GM18873 (cell line): ENCODE results near the gene COASY.

Experiments
- ATAC-seq: cut with Tn5 transposase; IDR thresholded peaks from one replicate; pipeline ENCODE4 v1.9.1; 2021; ENCODE audit warnings: mild to moderate bottlenecking, moderate library complexity, moderate number of reproducible peaks; ENCODE audit not compliant: unreplicated experiment, low FRiP score

The COASY gene

GRCh38 chr17:42561897-42562387 is at the start of gene COASY:
Gene COASY, plus strand, starts transcription at chr17:42562148. Its CDS starts 475 bp downstream, at chr17:42562623.
- ATAC-seq: no peak

DNA sequence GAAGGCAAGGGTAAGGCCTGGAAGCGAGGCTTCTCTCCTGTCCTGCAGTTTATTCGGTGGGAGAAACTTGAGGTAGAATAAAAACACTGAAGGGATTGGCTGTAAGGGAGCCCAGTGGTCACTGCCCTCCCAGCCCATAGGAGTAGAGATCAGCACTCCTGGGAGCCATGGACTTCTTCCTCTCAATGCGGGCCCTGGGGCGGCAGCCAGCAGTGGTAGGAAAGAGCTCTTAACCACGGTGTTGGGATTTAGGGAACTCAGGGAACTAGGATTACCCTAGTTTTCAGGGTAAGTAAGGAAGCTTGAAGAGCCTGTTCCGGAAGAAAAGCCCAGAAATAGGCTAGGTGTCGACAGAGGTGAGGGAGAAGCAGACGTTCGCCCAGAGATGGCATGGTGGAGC is 49.7 kb upstream of the COASY start:
- no peak for ATAC-seq

DNA sequence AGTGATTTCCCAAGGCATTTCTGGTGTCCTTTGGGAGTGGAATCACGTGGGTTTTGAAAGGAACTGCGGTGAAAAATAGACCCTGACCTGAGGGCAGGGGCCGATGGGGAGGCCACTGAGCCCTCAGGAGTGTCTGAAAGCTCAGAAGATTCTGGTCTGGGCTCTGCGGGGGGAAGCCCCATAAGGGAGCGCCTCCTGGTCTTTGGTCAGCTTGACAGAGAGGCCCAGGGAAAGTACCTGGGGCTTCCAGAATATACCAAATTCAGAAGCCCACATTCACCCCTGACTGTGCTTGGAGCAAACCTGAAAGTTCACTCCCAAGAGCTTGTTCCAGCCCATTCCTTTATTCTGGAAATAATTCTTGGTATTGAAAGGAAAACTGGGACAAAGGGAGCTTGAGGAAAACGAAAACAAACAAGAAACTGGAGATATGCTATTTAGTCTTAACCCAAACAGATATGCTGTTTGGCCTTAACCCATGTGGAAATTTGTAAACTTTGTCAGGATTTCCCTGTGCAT is 49.2 kb upstream of the COASY start:
- ATAC-seq: no peak

DNA sequence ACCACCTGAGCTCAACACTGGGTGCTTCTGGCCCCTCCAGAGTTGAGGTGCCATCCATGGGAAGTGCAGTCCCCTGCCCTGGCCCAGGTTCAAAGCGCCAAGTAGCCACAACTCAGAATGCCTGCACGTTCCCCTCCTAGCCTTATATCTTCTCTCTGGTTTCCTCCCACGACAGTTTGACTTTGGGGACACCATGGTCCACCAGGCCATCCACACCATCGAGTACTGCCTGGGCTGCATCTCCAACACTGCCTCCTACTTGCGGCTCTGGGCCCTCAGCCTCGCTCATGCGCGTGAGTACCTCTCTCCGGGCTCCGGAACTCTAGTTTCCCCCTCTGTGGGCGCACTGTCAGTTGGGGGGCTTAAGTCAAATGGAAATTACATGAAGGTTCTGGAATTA is 48.3 kb upstream of the COASY start:
- no peak for ATAC-seq

- no peak for ATAC-seq
Measured at GRCh38 chr17:42514279-42514678, 47.7 kb upstream of the COASY start.

DNA sequence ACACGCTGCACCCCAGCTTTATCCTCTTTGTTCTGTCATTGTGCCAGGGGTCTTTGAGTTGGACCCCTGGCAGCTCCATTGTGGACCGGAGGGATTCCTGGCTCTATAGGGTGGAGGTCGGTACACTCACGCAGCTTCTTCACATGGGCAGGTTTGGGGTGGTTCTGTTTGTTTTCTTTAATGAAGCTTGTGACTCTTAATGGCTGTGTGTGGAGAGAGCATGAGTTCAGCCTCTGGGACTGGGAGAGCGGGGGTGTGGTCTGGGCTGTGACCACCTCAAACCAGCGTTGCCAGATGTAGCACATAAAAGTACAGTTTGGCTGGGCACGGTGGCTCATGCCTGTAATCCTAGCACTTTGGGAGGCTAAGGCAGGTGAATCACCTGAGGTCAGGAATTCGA is 47.1 kb upstream of the COASY start:
- no peak for ATAC-seq

DNA sequence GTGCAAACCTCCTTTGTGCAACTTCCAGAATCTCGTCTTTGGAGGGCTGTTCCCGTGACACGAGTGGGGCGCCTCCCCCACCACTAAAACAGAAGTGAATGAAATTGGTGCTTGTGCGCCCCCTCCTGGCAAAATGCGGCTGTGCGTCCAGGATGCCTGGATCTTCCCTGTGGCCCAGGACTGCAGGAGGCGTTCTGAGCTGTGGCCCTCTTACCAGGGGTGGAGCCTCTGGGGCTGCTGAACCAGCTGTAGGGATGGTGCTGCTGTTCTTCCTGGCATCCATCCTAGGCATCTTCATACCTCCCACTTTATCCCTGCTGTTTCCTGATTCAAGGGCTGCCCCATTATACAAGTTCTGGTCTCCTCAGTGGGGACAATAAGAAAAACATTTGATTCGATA is 44.4 kb upstream of the COASY start:
- no peak for ATAC-seq

GRCh38 chr17:42518046-42518754 is 43.7 kb upstream of the COASY start:
- ATAC-seq: no peak

- ATAC-seq: no peak
Measured at GRCh38 chr17:42518755-42519545, 43.0 kb upstream of the COASY start.

DNA sequence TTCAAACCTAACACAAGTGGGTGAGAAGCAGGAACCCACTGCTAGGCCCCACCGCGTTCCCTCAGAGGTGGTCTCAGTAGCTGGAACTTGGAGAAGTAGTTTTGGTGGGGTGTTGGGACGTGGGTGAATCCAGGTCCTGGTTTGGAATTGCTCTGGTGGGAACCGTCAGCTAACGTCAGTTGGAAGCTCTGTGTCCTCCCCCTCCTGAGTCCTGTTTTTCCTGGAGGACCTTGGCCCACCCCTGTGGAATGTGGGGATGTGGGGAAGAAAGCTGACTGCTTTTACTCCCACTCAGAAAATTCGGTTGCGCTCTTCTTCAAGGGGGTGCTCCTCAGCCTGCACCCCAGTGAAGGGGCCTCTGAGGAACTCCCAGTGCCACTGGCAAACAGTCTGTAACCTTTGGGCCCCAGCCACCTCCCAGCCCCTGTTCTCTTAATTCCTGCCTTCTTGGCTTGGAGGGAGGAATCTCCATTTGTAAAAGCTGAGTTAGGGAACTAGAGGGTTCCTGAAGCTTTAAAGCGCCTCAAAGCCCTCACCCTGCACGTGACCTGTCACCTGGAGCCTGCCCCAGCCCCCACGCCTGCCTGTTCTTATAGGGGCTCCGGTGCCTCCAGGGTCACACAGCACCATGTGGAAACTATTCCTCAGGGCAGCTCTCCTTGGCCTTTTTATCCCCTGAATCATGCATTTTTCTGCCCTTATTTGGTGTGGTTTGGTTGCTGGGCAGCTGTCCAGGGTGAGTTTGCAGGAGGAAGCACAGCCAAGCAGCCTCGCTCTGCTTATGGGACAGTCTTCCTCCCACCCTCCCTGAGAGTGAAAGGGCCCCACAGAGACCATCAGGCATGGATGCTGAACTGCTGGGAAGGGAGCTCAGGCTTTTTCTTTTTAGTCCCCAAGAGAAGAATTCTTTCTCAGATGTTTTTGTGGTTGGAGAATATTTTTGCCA is 42.1 kb upstream of the COASY start:
- no peak for ATAC-seq

DNA sequence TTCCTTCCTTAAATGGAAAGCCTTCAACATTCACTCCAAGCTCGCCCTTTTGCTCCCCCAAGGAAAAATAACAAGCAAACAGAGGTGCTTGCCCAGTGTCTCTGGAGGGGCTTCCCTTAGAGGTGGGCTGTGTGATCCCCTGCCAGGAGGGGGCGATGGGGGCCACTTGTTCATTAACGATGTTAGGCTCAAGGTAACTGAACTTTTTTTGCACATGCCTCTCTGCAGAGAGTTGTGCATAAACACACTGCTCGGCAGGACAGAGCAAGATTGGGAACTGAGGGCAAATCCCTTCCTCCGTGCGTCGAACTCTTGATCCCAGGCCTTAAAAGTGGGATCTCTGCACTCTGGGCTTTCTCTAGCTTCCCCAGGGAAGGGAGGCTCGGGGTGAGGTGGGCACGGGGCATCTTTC is 41.4 kb upstream of the COASY start:
- no peak for ATAC-seq

DNA sequence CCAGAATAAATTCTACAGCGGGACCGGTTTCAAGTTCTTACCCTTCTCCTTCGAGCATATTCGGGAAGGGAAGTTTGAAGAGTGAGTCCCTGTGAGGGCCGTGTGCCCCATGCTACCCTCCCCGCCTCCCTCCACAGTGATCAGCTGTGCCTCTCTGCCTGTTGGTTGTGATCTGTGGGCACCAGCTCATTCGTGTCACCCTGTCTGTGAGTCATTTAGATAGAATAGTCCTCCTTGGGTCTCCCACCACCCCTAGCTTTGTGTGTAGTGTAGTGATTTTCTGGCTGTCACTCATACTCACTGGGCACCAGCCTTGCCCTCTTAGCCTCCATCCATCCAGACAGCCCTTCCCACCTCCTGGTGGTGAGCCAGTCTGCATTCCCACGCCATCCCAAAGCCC is 40.9 kb upstream of the COASY start:
- ATAC-seq: no peak

GRCh38 chr17:42521666-42522262 is 40.2 kb upstream of the COASY start:
- ATAC-seq: no peak

DNA sequence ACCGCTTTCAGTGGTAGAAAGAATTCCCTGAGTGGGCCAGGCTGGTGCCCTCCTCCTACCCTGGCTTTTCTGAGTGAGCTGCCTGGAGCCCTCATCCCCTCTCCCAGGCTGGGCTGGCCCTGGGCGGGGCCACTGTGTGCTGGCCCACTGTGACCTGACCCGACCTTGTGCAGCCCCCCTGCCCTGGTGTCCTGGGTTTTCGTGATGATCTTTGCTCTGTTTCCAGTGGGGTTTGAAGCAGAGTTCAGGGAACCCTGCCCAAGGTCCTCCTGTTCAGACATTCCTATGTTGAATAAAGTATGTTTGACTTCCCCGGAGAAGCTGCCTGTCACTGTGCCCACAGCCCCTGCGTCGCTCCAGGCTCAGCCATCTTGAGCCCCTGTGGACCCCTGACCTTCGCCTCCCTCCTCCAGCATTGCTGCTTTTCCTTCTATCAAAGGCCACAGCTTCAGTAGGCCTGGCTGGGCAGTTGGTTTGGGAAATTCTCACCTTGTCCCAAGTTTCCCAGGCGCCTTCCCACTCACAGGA is 39.6 kb upstream of the COASY start:
- ATAC-seq: no peak

GRCh38 chr17:42522798-42523278 is 39.1 kb upstream of the COASY start:
- no peak for ATAC-seq

DNA sequence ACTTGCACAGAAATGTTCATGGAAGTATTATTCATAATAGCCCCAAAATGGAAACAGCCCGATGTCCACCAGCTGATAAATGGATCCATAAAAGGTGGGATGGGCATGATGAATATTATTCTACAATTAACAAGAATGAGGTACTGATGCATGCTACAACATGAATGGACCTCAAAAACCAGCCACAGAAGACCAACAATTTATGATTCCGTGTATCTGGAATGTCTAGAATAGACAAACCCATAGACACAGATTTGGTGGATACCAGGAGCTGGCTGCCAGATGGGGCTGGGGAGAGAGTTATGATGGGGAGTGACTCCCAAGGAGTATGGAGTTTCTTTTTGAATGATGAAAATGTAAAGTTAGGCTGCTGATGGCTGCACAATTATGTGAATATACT is 36.7 kb upstream of the COASY start:
- no peak for ATAC-seq

DNA sequence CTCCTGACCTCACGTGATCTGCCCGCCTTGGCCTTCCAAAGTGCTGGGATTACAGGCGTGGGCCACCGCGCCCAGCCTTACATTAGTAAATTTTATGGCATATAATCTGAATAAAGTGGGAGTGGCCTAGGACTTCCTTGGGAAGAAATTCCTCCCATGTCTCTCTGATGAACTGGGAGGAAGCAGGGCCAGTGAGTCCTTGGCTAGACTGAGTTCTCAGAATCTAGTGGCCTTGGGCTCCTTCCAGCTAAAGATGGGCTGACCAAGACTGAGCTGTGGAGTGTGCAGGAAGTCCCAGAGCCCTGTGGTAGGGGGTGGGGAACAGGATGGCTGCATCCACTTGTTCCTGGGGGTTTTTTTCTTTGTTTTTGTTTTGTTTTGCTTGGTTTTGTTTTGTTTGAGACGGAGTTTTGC is 35.9 kb upstream of the COASY start:
- ATAC-seq: no peak

DNA sequence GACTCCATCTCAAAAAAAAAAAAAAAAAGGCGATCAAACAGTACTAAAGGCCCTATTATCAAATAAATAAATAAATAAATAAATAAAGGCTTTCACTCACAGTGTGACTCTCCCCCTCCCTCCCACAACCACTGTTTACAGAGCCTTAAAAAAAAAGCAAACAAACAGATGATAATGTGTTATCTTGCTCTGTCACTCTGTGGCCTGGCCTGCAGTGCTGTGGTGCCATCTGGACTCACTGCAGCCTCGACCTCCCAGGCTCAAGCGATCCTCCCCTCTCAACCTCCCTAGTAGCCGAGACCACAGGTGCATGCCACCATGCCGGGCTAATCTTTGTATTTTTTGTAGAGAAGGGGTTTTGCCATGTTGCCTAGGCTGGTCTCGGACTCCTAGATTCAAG is 34.0 kb upstream of the COASY start:
- no peak for ATAC-seq

- no peak for ATAC-seq
Measured at GRCh38 chr17:42529061-42529460, 32.9 kb upstream of the COASY start.
